ENCODE data around the gene HEPHL1.

HEPHL1 gene

GRCh38 chr11:94017446-94017845 is 3.7 kb upstream of the HEPHL1 start:
- Histone ChIP-seq H2AFZ (ENCODE audit: low read length) (no peak overlapping the region), H3K36me3 (ENCODE audit: insufficient read depth, low read length) (no peaks in the 10 kb centered on the region), H3K27ac (ENCODE audit: low read depth, low read length, poor library complexity, severe bottlenecking) (no peak overlapping the region), H3K4me3 (ENCODE audit: low read depth, low read length, poor library complexity, severe bottlenecking) (no peak overlapping the region), H3K4me2 (ENCODE audit: low read length) (no peak overlapping the region), H3K79me2 (ENCODE audit: insufficient read depth, low read length) (no peaks in the 10 kb centered on the region), H3K9me2 (ENCODE audit: low read depth, low read length) (no peaks in the 10 kb centered on the region), H3K9me3 (ENCODE audit: low read length) (no peaks in the 10 kb centered on the region), H3F3A (ENCODE audit: insufficient read depth, low read length) (no peaks in the 10 kb centered on the region), H4K20me1 (ENCODE audit: insufficient read depth, low read length) (no peaks in the 10 kb centered on the region), H3K27me3 (ENCODE audit: insufficient read depth, low read length) (no peaks in the 10 kb centered on the region), H3K4me1 (ENCODE audit: insufficient read depth, low read length, severe bottlenecking) (no peaks in the 10 kb centered on the region), H3K9ac (ENCODE audit: low read length) (no peak overlapping the region)
- TF ChIP-seq CTCF (IDR thresholded peaks at IDR 0.05; ENCODE audit: low read length): no peak
- no peak for TF ChIP-seq EZH2 (IDR thresholded peaks at IDR 0.05; ENCODE audit: borderline replicate concordance, low read length)

- Histone ChIP-seq H3K27me3 (ENCODE audit: insufficient read depth, low read length) (no peaks in the 10 kb centered on the region), H3K27ac (ENCODE audit: low read depth, low read length, poor library complexity, severe bottlenecking) (no peak overlapping the region), H3K9me2 (ENCODE audit: low read depth, low read length) (no peaks in the 10 kb centered on the region), H3K9me3 (ENCODE audit: low read length) (no peaks in the 10 kb centered on the region), H2AFZ (ENCODE audit: low read length) (no peak overlapping the region), H3K9ac (ENCODE audit: low read length) (no peak overlapping the region), H3K4me2 (ENCODE audit: low read length) (no peak overlapping the region), H3F3A (ENCODE audit: insufficient read depth, low read length) (no peaks in the 10 kb centered on the region), H3K4me1 (ENCODE audit: insufficient read depth, low read length, severe bottlenecking) (no peaks in the 10 kb centered on the region), H3K4me3 (ENCODE audit: low read depth, low read length, poor library complexity, severe bottlenecking) (no peak overlapping the region), H4K20me1 (ENCODE audit: insufficient read depth, low read length) (no peaks in the 10 kb centered on the region), H3K79me2 (ENCODE audit: insufficient read depth, low read length) (no peaks in the 10 kb centered on the region), H3K36me3 (ENCODE audit: insufficient read depth, low read length) (no peaks in the 10 kb centered on the region)
- TF ChIP-seq CTCF (IDR thresholded peaks at IDR 0.05; ENCODE audit: low read length) (no peak), EZH2 (IDR thresholded peaks at IDR 0.05; ENCODE audit: borderline replicate concordance, low read length) (no peak)
Observed at GRCh38 chr11:94018721-94019120, 2.4 kb upstream of the HEPHL1 start.

- no peaks in the 10 kb centered on the region for H3K27me3 ChIP-seq (ENCODE audit: insufficient read depth, low read length)
- H3K4me3 ChIP-seq (ENCODE audit: low read depth, low read length, poor library complexity, severe bottlenecking): no peak overlapping the region
- H3K27ac ChIP-seq (ENCODE audit: low read depth, low read length, poor library complexity, severe bottlenecking): no peak overlapping the region
- no peak overlapping the region for H3K9ac ChIP-seq (ENCODE audit: low read length)
- H3K9me3 ChIP-seq (ENCODE audit: low read length): no peaks in the 10 kb centered on the region
- H3K9me2 ChIP-seq (ENCODE audit: low read depth, low read length): no peaks in the 10 kb centered on the region
- H3K36me3 ChIP-seq (ENCODE audit: insufficient read depth, low read length): no peaks in the 10 kb centered on the region
- H3K4me2 ChIP-seq (ENCODE audit: low read length): no peak overlapping the region
- no peaks in the 10 kb centered on the region for H3K79me2 ChIP-seq (ENCODE audit: insufficient read depth, low read length)
- H4K20me1 ChIP-seq (ENCODE audit: insufficient read depth, low read length): no peaks in the 10 kb centered on the region
- H3F3A ChIP-seq (ENCODE audit: insufficient read depth, low read length): no peaks in the 10 kb centered on the region
- H2AFZ ChIP-seq (ENCODE audit: low read length): no peak overlapping the region
- TF ChIP-seq CTCF (IDR thresholded peaks at IDR 0.05; ENCODE audit: low read length) (no peak), EZH2 (IDR thresholded peaks at IDR 0.05; ENCODE audit: borderline replicate concordance, low read length) (no peak)
- no peaks in the 10 kb centered on the region for H3K4me1 ChIP-seq (ENCODE audit: insufficient read depth, low read length, severe bottlenecking)
Observed at GRCh38 chr11:94023856-94024255, 2.7 kb downstream of the HEPHL1 start.

All from OCI-LY1 (cell line).